IMR-90 (cell line): ENCODE results near the gene OCIAD1. TPM values are rescaled to one million over a fixed set of nuclear protein-coding genes. Genes with fewer than 3 reads are reported as not detected.

ENCODE experiments used
- ATAC-seq: fragments of 200-7000 bp; cut with Tn5 transposase; 2 replicates; pipeline ENCODE4 v1.9.1; 2020; ENCODE audit warnings: low read depth, mild to moderate bottlenecking, moderate library complexity
- BruUV-seq: library from RNA; stranded (reverse); fragments of 400-500 nt; replicated peaks from 2 replicates; lab custom pipeline; 2021; lab: Mats Ljungman, UMichigan
- CTCF ChIA-PET: fragments of 300-600 bp; formaldehyde crosslinking; extraction: SDS; loops from one replicate; lab custom pipeline; 2021; ENCODE audit warnings: antibody characterized with exemption; lab: Yijun Ruan, JAX
- POLR2A ChIA-PET: fragments of 300-600 bp; sonication (Branson Sonifier 250); formaldehyde crosslinking; loops from one replicate; lab custom pipeline; 2022; ENCODE audit warnings: antibody characterized with exemption; ENCODE audit not compliant: unreplicated experiment; lab: Charles Lee
- DNase-seq: peaks from one replicate; pipeline ENCODE4 v3.0.0; 2013
- H2AFZ ChIP-seq: replicated peaks from 2 replicates; pipeline ENCODE3; 2013; ENCODE audit warnings: low read length, mild to moderate bottlenecking; ENCODE audit not compliant: poor library complexity
- H2AK5ac ChIP-seq: 2 replicates; pipeline ENCODE4 v1.6.1; 2013; ENCODE audit warnings: low read depth, low read length, inconsistent platforms
- H2AK9ac ChIP-seq: replicated peaks from 2 replicates; pipeline ENCODE3; 2013; ENCODE audit warnings: mild to moderate bottlenecking, low read depth, low read length, moderate library complexity; ENCODE audit not compliant: poor library complexity
- H2BK120ac ChIP-seq: 2 replicates; pipeline ENCODE4 v1.6.1; 2013; ENCODE audit warnings: low read depth, low read length, inconsistent platforms
- H2BK15ac ChIP-seq: 3 replicates; pipeline ENCODE4 v1.6.1; 2013; ENCODE audit warnings: low read depth, low read length, inconsistent platforms
- H2BK20ac ChIP-seq: 2 replicates; pipeline ENCODE4 v1.6.1; 2013; ENCODE audit warnings: low read depth, mild to moderate bottlenecking, inconsistent platforms, low read length, moderate library complexity
- H2BK5ac ChIP-seq: 2 replicates; pipeline ENCODE4 v1.6.1; 2013; ENCODE audit warnings: mild to moderate bottlenecking, low read depth, low read length, inconsistent platforms; ENCODE audit not compliant: poor library complexity, severe bottlenecking
- H3K14ac ChIP-seq: replicated peaks from 2 replicates; pipeline ENCODE4 v1.6.1; 2013; ENCODE audit warnings: low read depth, low read length, inconsistent platforms
- H3K18ac ChIP-seq: 2 replicates; pipeline ENCODE4 v1.6.1; 2013; ENCODE audit warnings: low read depth, low read length, control low read depth
- H3K23ac ChIP-seq: 2 replicates; pipeline ENCODE4 v1.6.1; 2013; ENCODE audit warnings: low read depth, low read length, inconsistent platforms
- H3K27ac ChIP-seq: 2 replicates; pipeline ENCODE4 v1.5.1; 2013; ENCODE audit warnings: mild to moderate bottlenecking, control low read depth, low read length; ENCODE audit not compliant: insufficient read depth
- H3K27me3 ChIP-seq: 2 replicates; pipeline ENCODE4 v1.6.1; 2013; ENCODE audit warnings: low read length; ENCODE audit not compliant: control insufficient read depth, insufficient read depth
- H3K36me3 ChIP-seq: 2 replicates; pipeline ENCODE4 v1.6.1; 2013; ENCODE audit warnings: low read length, mixed read lengths; ENCODE audit not compliant: control insufficient read depth, insufficient read depth
- H3K4ac ChIP-seq: 2 replicates; pipeline ENCODE4 v1.6.1; 2013; ENCODE audit warnings: low read depth, low read length, inconsistent platforms
- H3K4me1 ChIP-seq: 2 replicates; pipeline ENCODE4 v1.6.1; 2013; ENCODE audit warnings: low read length, mixed read lengths; ENCODE audit not compliant: control insufficient read depth, insufficient read depth
- H3K4me2 ChIP-seq: 2 replicates; pipeline ENCODE4 v1.6.1; 2013; ENCODE audit warnings: low read depth, mild to moderate bottlenecking, control low read depth, low read length, moderate library complexity
- H3K4me3 ChIP-seq: 2 replicates; pipeline ENCODE4 v1.5.1; 2013; ENCODE audit warnings: low read depth, mild to moderate bottlenecking, control low read depth, low read length, moderate library complexity; ENCODE audit not compliant: insufficient read depth
- H3K56ac ChIP-seq: 2 replicates; pipeline ENCODE4 v1.6.1; 2013; ENCODE audit warnings: low read length, inconsistent platforms; ENCODE audit not compliant: insufficient read depth; ENCODE audit errors: extremely low read depth
- H3K79me1 ChIP-seq, 2 experiments: 2 replicates each; pipeline ENCODE4 v1.6.1; 2013; ENCODE audit warnings: low read length in 2 of 2, inconsistent platforms in 1 of 2, low read depth in 1 of 2
- H3K9ac ChIP-seq: 2 replicates; pipeline ENCODE4 v1.6.1; 2013; ENCODE audit warnings: low read depth, low read length, control low read depth
- H3K9me1 ChIP-seq: 2 replicates; pipeline ENCODE4 v1.6.1; 2013; ENCODE audit warnings: low read length, inconsistent platforms; ENCODE audit not compliant: insufficient read depth
- H3K9me3 ChIP-seq: 2 replicates; pipeline ENCODE4 v1.6.1; 2013; ENCODE audit warnings: low read length; ENCODE audit not compliant: control insufficient read depth, insufficient read depth
- H4K20me1 ChIP-seq: 2 replicates; pipeline ENCODE4 v1.6.1; 2013; ENCODE audit warnings: low read length, inconsistent platforms; ENCODE audit not compliant: insufficient read depth
- H4K5ac ChIP-seq: 2 replicates; pipeline ENCODE4 v1.6.1; 2013; ENCODE audit warnings: mild to moderate bottlenecking, low read depth, low read length, control low read depth
- H4K8ac ChIP-seq, 2 experiments: 2 replicates each; pipeline ENCODE4 v1.6.1; 2013; ENCODE audit warnings: low read depth in 2 of 2, low read length in 2 of 2, control low read depth in 1 of 2, inconsistent platforms in 1 of 2
- H4K91ac ChIP-seq: 2 replicates; pipeline ENCODE4 v1.6.1; 2013; ENCODE audit warnings: low read depth, low read length, inconsistent platforms; ENCODE audit not compliant: insufficient read depth
- BHLHE40 ChIP-seq: fragments of 150-350 bp; IDR thresholded peaks from 2 replicates; pipeline ENCODE4 v1.6.1; 2016; ENCODE audit warnings: mild to moderate bottlenecking, low read depth, low read length
- CEBPB ChIP-seq: IDR thresholded peaks from 2 replicates; pipeline ENCODE4 v1.6.1; 2012; ENCODE audit warnings: low read depth, low read length, improper control_type of control experiment
- MAZ ChIP-seq: IDR thresholded peaks from 2 replicates; pipeline ENCODE4 v1.6.1; 2012; ENCODE audit warnings: low read depth, mild to moderate bottlenecking, low read length, improper control_type of control experiment, moderate library complexity, borderline replicate concordance
- NFE2L2 ChIP-seq: fragments of 150-350 bp; IDR thresholded peaks from 2 replicates; pipeline ENCODE4 v1.6.1; 2016; ENCODE audit warnings: low read depth, mild to moderate bottlenecking, low read length
- POLR2A ChIP-seq: IDR thresholded peaks from 2 replicates; pipeline ENCODE4 v1.6.1; 2012; ENCODE audit warnings: mild to moderate bottlenecking, low read depth, low read length
- RAD21 ChIP-seq: IDR thresholded peaks from 2 replicates; pipeline ENCODE4 v1.6.1; 2012; ENCODE audit warnings: low read length, improper control_type of control experiment
- RCOR1 ChIP-seq: IDR thresholded peaks from 2 replicates; pipeline ENCODE4 v1.6.1; 2012; ENCODE audit warnings: mild to moderate bottlenecking, low read length, improper control_type of control experiment; ENCODE audit not compliant: insufficient replicate concordance
- RFX5 ChIP-seq: IDR thresholded peaks from 2 replicates; pipeline ENCODE4 v1.8.0; 2012; ENCODE audit warnings: low read depth, mild to moderate bottlenecking, low read length, moderate library complexity
- SMC3 ChIP-seq: fragments of 150-350 bp; IDR thresholded peaks from 2 replicates; pipeline ENCODE4 v1.6.1; 2016; ENCODE audit warnings: low read depth, mild to moderate bottlenecking, antibody characterized with exemption, low read length, moderate library complexity
- WGBS, 2 experiments: methylation state at CpG; one replicate each; pipeline versions ENCODE4 v1.1.5 to v1.1.7; 2013; ENCODE audit warnings: missing lambda C conversion rate in 2 of 2; ENCODE audit not compliant: insufficient read length in 1 of 2; ENCODE audit errors: extremely low coverage in 2 of 2; 5-methylcytosine and 5-hydroxymethylcytosine counted together
- dilution Hi-C: fragments of 300-500 bp; cut with HindIII; formaldehyde crosslinking; loops from one replicate; pipeline ENCODE4 v1.14.3; 2018; ENCODE audit warnings: low sequenced_read_pairs; ENCODE audit not compliant: unreplicated experiment
- in situ Hi-C: fragments of 300-500 bp; cut with MboI; formaldehyde crosslinking; loops from 3 replicates; pipeline ENCODE4 v1.14.3; 2019; ENCODE audit warnings: low sequenced_read_pairs, inconsistent platforms, mixed read lengths
- intact Hi-C: fragments of 100-400 bp; cut with micrococcal nuclease; formaldehyde crosslinking; loops from 2 replicates; pipeline ENCODE4 v1.10.0; 2022
- polyA plus RNA-seq, 3 experiments: library from polyadenylated mRNA; depleted of rRNA; stranded (reverse); fragments of >200 nt; gene quantifications; 2 replicates each; pipeline ENCODE4 v1.2.3, GENCODE V29; 2012; ENCODE audit warnings: low replicate concordance in 1 of 3
- total RNA-seq: library from RNA; depleted of rRNA; stranded (reverse); fragments of >200 nt; gene quantifications from 2 replicates; pipeline ENCODE4 v1.2.3, GENCODE V29; 2012

OCIAD1 gene
- total and polyA plus RNA-seq, 2 of the 4 experiments (the other 2 are of a cell fraction) = 86.9 to 112 TPM

DNA sequence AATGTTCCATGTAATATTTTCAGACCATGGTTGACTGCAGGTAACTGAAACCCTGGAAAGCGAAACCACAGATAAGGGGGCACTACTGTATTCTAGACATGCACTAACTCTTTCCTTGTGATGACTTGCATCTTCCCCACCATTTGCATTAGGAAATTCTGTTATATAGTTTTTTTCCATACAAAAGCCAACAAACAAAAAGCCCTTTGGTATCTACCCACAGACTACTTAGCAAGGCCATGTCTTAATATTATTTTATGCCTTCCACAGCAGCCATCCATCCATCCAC is 23.5 kb downstream of the OCIAD1 start:
- Histone ChIP-seq H2AK5ac (no peak overlapping the region), H3K56ac (no peak overlapping the region), H3K4ac (no peak overlapping the region), H4K5ac (no peak overlapping the region), H3K4me1 (no peaks in the 10 kb centered on the region), H2BK5ac (no peak overlapping the region), H4K91ac (no peak overlapping the region), H3K9me1 (no peaks in the 10 kb centered on the region), H2AFZ (no peak overlapping the region), H3K9me3 (no peaks in the 10 kb centered on the region), H2BK20ac (no peak overlapping the region), H3K4me3 (no peak overlapping the region), H2BK120ac (no peak overlapping the region), H3K23ac (no peak overlapping the region), H3K9ac (no peak overlapping the region), H4K8ac (no peak overlapping the region), H3K27ac (no peak overlapping the region), H3K36me3 (peaks cover 24% of the 10 kb centered on the region), H3K79me1 (peaks cover 0 to 7% of the 10 kb centered on the region in 2 experiments; a peak in 1 of 4 replicates), H4K20me1 (no peaks in the 10 kb centered on the region), H2BK15ac (no peak overlapping the region), H3K4me2 (no peak overlapping the region), H2AK9ac (peak overlapping the region; percentile 78), H3K27me3 (no peaks in the 10 kb centered on the region), H3K18ac (no peak overlapping the region), H3K14ac (no peak overlapping the region)
- ChIA-PET POLR2A (no interaction called here), CTCF (no interaction called here)
- no CpG with 5 or more reads among the region's 1 CpG for WGBS, 2 experiments
- ATAC-seq (no peak), DNase-seq (no peak)
- intact Hi-C loops (no loop called here), dilution Hi-C loops (no loop called here), in situ Hi-C loops (no loop called here)
- no TSS peak for BruUV-seq
- no peak for TF ChIP-seq POLR2A
- no peak for TF ChIP-seq RCOR1
- TF ChIP-seq RFX5 = no peak
- TF ChIP-seq NFE2L2 = no peak
- TF ChIP-seq SMC3 = no peak
- TF ChIP-seq BHLHE40 = no peak
- TF ChIP-seq MAZ = no peak
- no peak for TF ChIP-seq RAD21
- TF ChIP-seq CEBPB = no peak
